Measurements from ENCODE around the gene THG1L.

The THG1L gene

DNA sequence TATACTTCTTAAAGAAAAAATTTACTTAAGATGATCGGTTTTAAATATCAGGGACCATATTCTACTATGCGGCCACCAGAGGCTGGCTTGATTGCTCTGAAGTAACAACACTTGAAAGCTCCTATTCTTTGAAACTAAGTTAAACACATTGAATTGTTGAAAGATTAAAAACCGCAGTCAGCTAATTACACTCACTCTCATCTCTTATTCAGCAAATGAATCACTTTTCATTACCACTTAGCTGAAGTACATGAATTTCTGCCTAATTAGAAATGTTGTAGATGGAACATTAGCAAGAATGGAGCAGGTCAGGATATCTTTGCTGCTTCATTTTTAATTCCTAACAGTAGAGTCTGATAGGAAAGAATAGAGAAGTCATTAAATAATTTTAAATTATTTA is 54.6 kb downstream of the THG1L start:
- DNase-seq (ENCODE audit: low read depth) = no peak
- TF ChIP-seq, protein P1, sequence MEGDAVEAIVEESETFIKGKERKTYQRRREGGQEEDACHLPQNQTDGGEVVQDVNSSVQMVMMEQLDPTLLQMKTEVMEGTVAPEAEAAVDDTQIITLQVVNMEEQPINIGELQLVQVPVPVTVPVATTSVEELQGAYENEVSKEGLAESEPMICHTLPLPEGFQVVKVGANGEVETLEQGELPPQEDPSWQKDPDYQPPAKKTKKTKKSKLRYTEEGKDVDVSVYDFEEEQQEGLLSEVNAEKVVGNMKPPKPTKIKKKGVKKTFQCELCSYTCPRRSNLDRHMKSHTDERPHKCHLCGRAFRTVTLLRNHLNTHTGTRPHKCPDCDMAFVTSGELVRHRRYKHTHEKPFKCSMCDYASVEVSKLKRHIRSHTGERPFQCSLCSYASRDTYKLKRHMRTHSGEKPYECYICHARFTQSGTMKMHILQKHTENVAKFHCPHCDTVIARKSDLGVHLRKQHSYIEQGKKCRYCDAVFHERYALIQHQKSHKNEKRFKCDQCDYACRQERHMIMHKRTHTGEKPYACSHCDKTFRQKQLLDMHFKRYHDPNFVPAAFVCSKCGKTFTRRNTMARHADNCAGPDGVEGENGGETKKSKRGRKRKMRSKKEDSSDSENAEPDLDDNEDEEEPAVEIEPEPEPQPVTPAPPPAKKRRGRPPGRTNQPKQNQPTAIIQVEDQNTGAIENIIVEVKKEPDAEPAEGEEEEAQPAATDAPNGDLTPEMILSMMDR (conservative IDR thresholded peaks at IDR 0.05; ENCODE audit: low read length) = no peak
- H3K4me3 ChIP-seq (ENCODE audit: low read length) = no peak overlapping the region
